Measurements from ENCODE around the gene CFAP20DC. TPM values are rescaled to one million over a fixed set of nuclear protein-coding genes. Genes with fewer than 3 reads are reported as not detected.

Gene CFAP20DC
- total and polyA plus RNA-seq, 2 of the 13 experiments (the other 11 are each of a cell fraction or from before 2014, with no cell fraction given): not detected

GRCh38 chr3:58751235-58751634, 298.6 kb downstream of the CFAP20DC start:
- H3K27me3 ChIP-seq (ENCODE audit: control insufficient read depth in 1 of 2, insufficient read depth in 2 of 2, low read length in 2 of 2): no peaks in the 10 kb centered on the region; a peak in 1 of 5 replicates
- FAIRE-seq: no peak
- no peak overlapping the region for H2AFZ ChIP-seq (ENCODE audit: low read length)
- TF ChIP-seq KLF12 (CRISPR knock-in tag; IDR thresholded peaks at IDR 0.05; ENCODE audit: borderline replicate concordance) (no peak), ZSCAN20 (CRISPR knock-in tag; IDR thresholded peaks at IDR 0.05; ENCODE audit: borderline replicate concordance) (no peak), YEATS2 (CRISPR knock-in tag; IDR thresholded peaks at IDR 0.05; ENCODE audit: borderline replicate concordance) (no peak), E2F1 (CRISPR knock-in tag; IDR thresholded peaks at IDR 0.05) (no peak), YY1 (IDR thresholded peaks at IDR 0.05; ENCODE audit: insufficient read depth, insufficient replicate concordance, low read depth, low read length) (no peak), ARNTL (CRISPR knock-in tag; IDR thresholded peaks at IDR 0.05) (no peak), ZNF672 (CRISPR knock-in tag; IDR thresholded peaks at IDR 0.05) (no peak), ELK4 (CRISPR knock-in tag; IDR thresholded peaks at IDR 0.05; ENCODE audit: borderline replicate concordance) (no peak)
- no peak overlapping the region for H3K4me2 ChIP-seq (ENCODE audit: low read depth, low read length)
- H3K79me2 ChIP-seq (ENCODE audit: insufficient read depth, low read length): no peaks in the 10 kb centered on the region
- no peak for ATAC-seq
- no TSS peak for BruUV-seq (replicated peaks)
- intact Hi-C loops (cut with micrococcal nuclease; ENCODE audit: unreplicated experiment): no loop called here
- POLR2A ChIA-PET: no interaction called here
- H3K9ac ChIP-seq (ENCODE audit: insufficient read depth, low read depth, low read length): no peak overlapping the region
- 0% methylated on average over 4 of the region's 4 CpGs for WGBS (ENCODE audit: low lambda C conversion rate)
- no peak for DNase-seq (ENCODE audit: low spot score)
- H3K27ac ChIP-seq (ENCODE audit: extremely low read length, insufficient read depth, low read length): no peak overlapping the region
- H3K36me3 ChIP-seq (replicated peaks in 1 of 2; ENCODE audit: control insufficient read depth in 1 of 2, insufficient read depth in 2 of 2, low read length in 2 of 2): no peaks in the 10 kb centered on the region
- H3K4me1 ChIP-seq (ENCODE audit: insufficient read depth, low read length): no peaks in the 10 kb centered on the region
- no peaks in the 10 kb centered on the region for H4K20me1 ChIP-seq (ENCODE audit: insufficient read depth, low read length)
- H3K9me3 ChIP-seq (ENCODE audit: low read length): no peaks in the 10 kb centered on the region
- no peak overlapping the region for H3K4me3 ChIP-seq (replicated peaks in 1 of 3; ENCODE audit: insufficient read depth in 1 of 3, low read depth in 2 of 3, low read length in 3 of 3)
- in situ Hi-C loops (cut with HindIII; ENCODE audit: extremely low pct_ligation_motif_present, low pct_unique_long_range_greater_than_20kb): no loop called here
- CTCF ChIA-PET (ENCODE audit: low intra/inter-chr PET ratio, low total read pairs): no interaction called here

Measured in HepG2 (cell line).